ENCODE results near the gene SLC34A1. TPM values are rescaled to one million over a fixed set of nuclear protein-coding genes. Genes with fewer than 3 reads are reported as not detected.
A peak's percentile ranks its signal among the peaks of the same experiment; 100 is the strongest.
"Not testable (repeated sequence)": the region's sequence is repeated elsewhere in the genome, so short reads cannot be mapped to it uniquely, and the experiment has no call there.

The SLC34A1 gene
- total RNA-seq, 1 experiment from 2014 or later: not detected

DNA sequence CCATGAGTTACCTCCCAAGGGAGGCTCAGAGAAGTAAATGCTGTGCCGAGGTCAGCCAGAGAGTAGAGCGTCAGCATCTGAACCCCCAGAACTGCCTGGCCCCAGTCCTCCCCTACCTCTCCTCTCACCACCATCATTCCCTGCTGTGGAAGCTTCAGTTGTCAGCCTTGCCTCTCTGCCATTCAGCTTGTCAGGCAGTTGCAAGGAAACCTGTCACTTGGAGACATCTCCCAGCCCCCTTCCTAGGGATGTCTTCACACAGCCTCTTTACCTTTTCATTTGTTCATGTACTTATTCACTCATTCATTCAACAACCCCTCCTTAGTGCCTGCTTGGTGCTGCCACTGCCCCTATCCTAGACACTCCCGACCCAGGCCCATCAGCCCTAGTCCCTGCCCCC is 24.4 kb upstream of the SLC34A1 start:
- no peak overlapping the region for H3K4me3 ChIP-seq
- no peaks in the 10 kb centered on the region for H3K9me3 ChIP-seq (replicated peaks)
- H3K36me3 ChIP-seq: no peaks in the 10 kb centered on the region
- peaks cover 15% of the 10 kb centered on the region for H3K4me1 ChIP-seq (replicated peaks)
- peaks cover 12% of the 10 kb centered on the region; the same call in 1 of the 2 replicates for H3K27me3 ChIP-seq (replicated peaks)
- no peak overlapping the region for H3K27ac ChIP-seq
- no peak for DNase-seq (ENCODE audit: low read depth in 1 of 2, low spot score in 2 of 2)

DNA sequence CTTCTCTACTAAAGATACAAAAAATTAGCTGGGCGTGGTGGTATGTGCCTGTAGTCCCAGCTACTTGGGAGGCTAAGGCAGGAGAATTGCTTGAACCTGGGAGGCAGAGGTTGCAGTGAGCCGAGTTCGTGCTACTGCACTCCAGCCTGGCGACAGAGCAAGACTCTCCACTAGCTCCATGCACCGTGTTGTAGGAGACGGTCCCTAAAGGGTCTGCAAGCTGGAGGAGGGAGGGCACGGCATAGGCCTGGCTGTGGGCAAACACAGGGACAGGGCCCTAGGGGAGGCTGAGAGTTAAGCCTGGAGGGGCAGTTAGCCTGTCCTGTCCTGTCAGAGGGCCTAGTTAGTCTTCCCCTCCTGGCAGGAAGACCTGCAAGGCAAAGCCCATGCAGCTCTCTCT is 23.5 kb upstream of the SLC34A1 start:
- Histone ChIP-seq H3K4me1 (replicated peaks) (peaks cover 15% of the 10 kb centered on the region), H3K27me3 (replicated peaks) (peaks cover 12% of the 10 kb centered on the region; the same call in 1 of the 2 replicates)
- not testable (repeated sequence) for H3K36me3 ChIP-seq; H3K27ac ChIP-seq; H3K4me3 ChIP-seq; DNase-seq (ENCODE audit: low read depth in 1 of 2, low spot score in 2 of 2); H3K9me3 ChIP-seq (replicated peaks)

DNA sequence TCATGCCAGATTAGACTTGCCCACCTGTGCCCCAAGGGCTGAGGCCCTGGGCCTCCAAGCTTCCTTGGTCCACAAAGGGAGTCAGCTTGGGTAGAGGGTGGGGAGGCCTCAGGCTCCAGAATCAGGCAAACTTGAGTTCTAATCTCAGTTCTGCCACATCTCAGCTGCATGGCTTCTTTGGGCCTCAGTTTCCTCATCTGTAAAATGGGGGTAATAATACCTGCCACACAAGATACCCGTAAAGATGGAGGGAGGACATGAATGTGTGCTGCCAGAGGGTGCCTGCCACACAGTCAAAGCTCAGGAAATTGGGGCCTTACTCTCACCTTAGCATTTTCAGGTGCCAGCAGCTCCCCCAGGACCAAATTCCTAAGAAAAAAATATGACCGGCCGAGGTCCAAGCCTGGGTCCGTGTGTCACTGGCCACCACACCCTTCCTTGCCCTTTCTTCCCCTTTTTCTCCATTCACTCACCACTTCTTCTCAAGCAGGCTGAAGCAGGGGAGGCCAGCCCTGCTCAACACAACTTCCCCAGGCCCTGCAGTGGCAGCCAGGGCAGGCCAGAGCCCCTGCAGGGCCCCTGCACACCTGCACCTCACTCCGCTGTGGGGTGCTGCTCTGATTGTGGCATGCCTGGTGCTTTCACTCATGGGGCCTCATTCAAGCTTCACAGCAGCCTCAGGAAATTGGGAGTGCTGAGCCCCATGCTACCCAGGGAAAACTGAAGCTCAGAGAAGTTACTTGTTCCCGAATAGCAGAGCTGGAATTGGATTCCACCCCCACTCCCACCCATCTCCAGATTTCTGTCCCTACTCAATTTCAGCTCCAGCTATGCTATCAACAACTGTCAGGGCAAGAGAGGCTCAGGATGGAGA is 22.6 kb upstream of the SLC34A1 start:
- Histone ChIP-seq H3K4me3 (no peak overlapping the region), H3K36me3 (no peaks in the 10 kb centered on the region), H3K4me1 (replicated peaks) (peaks cover 15% of the 10 kb centered on the region), H3K9me3 (replicated peaks) (no peaks in the 10 kb centered on the region), H3K27me3 (replicated peaks) (peaks cover 12% of the 10 kb centered on the region; the same call in 1 of the 2 replicates), H3K27ac (no peak overlapping the region)
- DNase-seq (ENCODE audit: low read depth in 1 of 2, low spot score in 2 of 2): no peak

DNA sequence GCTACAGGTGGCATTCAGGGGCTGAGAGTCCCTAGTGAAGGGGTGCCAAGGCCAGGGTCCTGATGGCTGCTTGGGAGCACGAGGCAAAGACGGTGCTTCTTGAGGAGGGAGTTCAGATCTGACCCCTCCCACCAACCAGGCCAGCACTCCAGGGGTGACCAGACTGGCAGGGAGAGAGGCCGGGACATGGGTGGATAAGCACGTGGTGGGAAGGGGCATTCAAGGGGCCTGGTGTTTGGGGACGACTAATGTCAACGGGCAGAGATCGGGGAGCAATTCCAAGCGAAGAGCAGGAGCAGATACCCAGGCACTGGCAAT is 22.0 kb upstream of the SLC34A1 start:
- H3K36me3 ChIP-seq: no peaks in the 10 kb centered on the region
- no peak overlapping the region for H3K4me3 ChIP-seq
- H3K27me3 ChIP-seq (replicated peaks): peaks cover 12% of the 10 kb centered on the region
- DNase-seq (ENCODE audit: low read depth in 1 of 2, low spot score in 2 of 2): no peak
- H3K4me1 ChIP-seq (replicated peaks): peaks cover 15% of the 10 kb centered on the region
- no peaks in the 10 kb centered on the region for H3K9me3 ChIP-seq (replicated peaks)
- H3K27ac ChIP-seq: no peak overlapping the region

DNA sequence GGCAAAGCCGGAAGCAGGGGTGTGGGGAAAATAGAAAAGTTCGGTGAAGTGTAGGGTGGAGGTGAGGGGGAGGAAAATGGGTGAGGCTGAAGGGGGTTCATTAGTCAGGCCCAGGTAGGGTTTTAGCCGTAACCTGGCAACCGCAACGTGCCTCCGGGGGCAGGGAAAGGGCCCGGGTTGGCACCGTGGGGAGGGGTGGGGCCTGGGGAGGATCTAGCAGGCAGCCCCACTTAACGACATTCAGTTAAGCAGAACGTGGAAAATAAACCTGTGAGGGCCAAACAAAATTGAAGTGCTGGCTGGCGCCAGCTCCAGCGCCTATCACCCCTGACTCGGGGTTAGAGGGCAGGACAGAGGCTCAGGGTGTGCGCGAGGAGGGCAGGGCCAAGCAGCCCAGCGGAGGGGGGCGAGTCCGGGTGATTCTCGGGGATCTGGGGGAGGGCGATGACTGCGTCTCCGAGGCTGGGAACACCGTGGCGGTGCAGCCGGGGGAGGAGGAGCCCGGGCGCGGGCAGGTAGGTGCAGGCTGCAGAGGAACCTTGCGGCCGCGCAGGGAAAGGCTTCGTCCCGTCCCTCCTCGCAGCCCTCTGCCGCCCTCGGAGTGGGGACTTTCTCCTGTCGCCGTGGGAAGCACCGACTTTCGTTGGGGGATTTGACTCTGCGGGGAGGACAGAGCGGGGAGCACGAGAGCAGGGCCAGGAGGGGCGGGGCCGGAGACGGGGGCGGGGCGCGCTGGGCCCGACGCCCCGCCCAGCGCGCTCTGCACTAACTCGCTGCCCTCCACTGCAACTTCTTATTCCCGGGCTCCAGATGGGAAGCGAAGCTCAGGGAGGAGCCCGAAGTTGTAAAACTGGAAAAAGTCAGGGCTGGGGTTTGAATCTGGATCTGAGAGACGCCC is 21.4 kb upstream of the SLC34A1 start:
- no peak overlapping the region for H3K4me3 ChIP-seq
- peaks cover 14% of the 10 kb centered on the region for H3K27me3 ChIP-seq (replicated peaks)
- no peaks in the 10 kb centered on the region for H3K9me3 ChIP-seq (replicated peaks)
- peaks cover 11% of the 10 kb centered on the region for H3K4me1 ChIP-seq (replicated peaks)
- no peak for DNase-seq (ENCODE audit: low read depth in 1 of 2, low spot score in 2 of 2)
- no peak overlapping the region for H3K27ac ChIP-seq
- H3K36me3 ChIP-seq: no peaks in the 10 kb centered on the region

DNA sequence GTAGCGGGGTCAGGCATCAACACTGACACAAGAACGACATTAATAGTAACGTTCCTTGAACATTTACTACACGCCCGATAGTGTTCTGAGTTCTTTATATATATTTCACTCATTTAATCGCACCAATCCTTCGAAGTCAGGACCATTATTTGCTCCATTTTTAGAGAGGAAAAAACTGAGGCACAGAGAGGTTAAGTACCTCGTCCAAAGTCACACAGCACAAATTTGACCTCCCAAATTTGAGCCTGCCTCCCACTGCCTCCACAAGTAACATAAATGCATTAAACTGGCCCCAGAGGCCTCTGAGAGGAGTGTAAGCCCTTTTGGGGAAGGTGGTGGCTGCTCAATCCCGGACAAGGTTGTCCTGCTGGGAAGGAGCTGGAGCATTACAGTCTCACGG is 20.7 kb upstream of the SLC34A1 start:
- 0 out of 2 replicates have a peak, but pooled peaks cover 3% of the 10 kb centered on the region for H3K9me3 ChIP-seq (replicated peaks)
- H3K4me3 ChIP-seq: no peak overlapping the region
- peaks cover 6% of the 10 kb centered on the region for H3K4me1 ChIP-seq (replicated peaks)
- no peak for DNase-seq (ENCODE audit: low read depth in 1 of 2, low spot score in 2 of 2)
- H3K36me3 ChIP-seq: no peaks in the 10 kb centered on the region
- H3K27me3 ChIP-seq (replicated peaks): peaks cover 18% of the 10 kb centered on the region
- no peak overlapping the region for H3K27ac ChIP-seq

DNA sequence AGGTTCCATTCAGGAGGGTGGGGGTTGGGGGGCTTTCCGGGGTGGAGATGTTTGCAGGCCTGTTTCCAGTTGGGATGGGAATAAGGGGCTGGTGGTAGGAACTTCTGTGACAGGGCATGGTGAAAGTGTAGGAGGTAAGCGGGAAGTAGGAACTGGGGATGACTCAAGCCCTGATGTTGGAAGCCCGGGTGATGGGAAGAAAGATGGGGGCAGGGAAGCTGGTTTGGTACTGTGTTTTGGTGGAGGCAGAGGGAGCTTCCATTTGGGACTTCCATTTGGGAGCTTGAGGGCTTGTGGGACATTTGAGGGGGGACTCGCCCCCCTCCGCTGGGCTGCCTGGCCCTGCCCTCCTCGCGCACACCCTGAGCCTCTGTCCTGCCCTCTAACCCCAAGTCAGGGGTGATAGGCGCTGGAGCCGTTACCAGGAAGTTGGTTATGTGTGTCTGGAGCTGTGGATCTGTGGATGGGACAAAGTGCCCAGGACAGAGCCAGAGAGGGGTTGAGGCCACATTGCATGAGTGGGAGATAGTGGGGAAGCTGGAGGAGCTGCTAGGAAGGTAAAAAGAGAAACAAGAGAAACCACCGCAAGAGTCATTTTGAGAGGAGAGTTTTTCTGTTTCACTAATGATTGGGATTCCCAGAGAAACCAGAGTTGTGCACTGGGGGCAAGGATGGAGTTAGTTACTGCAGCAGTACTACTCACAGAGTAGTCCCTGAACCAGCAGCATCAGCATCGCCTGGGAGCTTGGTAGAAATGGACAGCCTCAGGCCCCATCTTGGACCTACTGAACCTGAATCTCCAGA is 19.9 kb upstream of the SLC34A1 start:
- Histone ChIP-seq H3K27ac (no peak overlapping the region), H3K4me3 (no peak overlapping the region), H3K27me3 (replicated peaks) (peaks cover 18% of the 10 kb centered on the region), H3K4me1 (replicated peaks) (peaks cover 6% of the 10 kb centered on the region), H3K36me3 (no peaks in the 10 kb centered on the region), H3K9me3 (replicated peaks) (0 out of 2 replicates have a peak, but pooled peaks cover 3% of the 10 kb centered on the region)
- no peak for DNase-seq (ENCODE audit: low read depth in 1 of 2, low spot score in 2 of 2)

DNA sequence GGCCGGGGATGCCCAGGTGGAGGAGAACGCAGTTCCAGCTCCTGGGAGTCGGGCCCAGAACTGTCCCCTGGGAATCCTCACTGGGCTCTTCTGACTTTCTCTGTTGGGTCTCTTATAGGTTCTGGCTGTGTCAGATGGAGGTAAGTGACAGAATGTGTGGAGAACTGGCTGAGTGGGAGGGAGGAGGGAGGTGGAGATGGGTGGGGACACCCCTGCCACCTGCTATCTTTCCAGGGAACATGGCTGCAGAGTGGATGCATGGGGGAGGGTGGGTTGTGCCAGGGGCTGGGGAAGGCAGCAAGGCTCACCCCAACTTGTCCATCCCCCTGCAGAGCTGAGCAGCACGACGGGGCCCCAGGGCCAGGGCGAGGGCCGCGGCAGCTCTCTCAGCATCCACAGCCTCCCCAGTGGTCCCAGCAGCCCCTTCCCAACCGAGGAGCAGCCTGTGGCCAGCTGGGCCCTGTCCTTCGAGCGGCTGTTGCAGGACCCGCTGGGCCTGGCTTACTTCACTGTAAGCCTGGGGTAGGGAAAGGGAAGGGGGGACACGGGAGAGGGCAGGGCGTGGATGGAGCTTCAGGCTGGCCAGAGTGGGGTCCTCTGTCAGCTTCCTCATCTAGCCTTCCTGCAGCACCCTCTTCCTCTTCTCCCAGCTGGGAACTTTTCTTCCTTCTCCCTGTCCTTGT is 18.2 kb upstream of the SLC34A1 start:
- DNase-seq (ENCODE audit: low read depth in 1 of 2, low spot score in 2 of 2): no peak
- H3K4me3 ChIP-seq: no peak overlapping the region
- H3K9me3 ChIP-seq (replicated peaks): 0 out of 2 replicates have a peak, but pooled peaks cover 3% of the 10 kb centered on the region
- H3K27ac ChIP-seq: no peak overlapping the region
- H3K4me1 ChIP-seq (replicated peaks): peaks cover 7% of the 10 kb centered on the region
- peaks cover 18% of the 10 kb centered on the region for H3K27me3 ChIP-seq (replicated peaks)
- H3K36me3 ChIP-seq: no peaks in the 10 kb centered on the region

DNA sequence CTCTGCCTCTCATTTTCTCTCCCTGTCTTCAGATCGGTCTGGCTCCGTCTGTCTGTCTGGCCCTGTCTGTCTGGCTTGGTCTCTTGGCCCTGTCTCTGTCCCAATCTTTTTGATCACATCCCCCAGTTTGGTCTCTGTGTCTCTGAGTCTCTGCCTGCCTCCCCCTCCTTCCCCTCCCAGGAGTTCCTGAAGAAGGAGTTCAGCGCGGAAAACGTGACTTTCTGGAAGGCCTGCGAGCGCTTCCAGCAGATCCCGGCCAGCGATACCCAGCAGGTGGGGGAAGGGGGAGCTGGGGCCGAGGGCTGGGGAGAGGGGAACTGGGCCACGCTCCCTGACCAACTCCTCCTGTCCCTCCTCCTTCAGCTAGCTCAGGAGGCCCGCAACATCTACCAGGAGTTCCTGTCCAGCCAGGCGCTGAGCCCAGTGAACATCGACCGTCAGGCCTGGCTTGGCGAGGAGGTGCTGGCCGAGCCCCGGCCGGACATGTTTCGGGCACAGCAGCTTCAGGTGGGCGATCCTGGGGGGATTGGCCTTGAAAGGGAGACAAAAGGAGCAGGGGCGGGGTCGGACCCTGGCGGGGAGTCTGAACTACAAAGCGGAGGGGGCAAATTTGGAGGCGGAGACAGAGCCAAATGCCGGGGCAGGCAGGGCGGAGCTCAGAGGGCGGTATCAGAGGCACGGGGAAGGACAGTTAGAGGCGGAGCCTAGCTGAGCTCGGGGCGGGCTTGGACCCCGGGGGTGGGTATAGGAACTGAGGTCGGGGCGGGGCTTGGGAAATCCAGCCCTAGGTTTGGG is 17.5 kb upstream of the SLC34A1 start:
- peak in 1 of 2 experiments; percentile 63 for DNase-seq (ENCODE audit: low read depth in 1 of 2, low spot score in 2 of 2)
- Histone ChIP-seq H3K36me3 (no peaks in the 10 kb centered on the region), H3K9me3 (replicated peaks) (0 out of 2 replicates have a peak, but pooled peaks cover 3% of the 10 kb centered on the region), H3K4me3 (no peak overlapping the region), H3K4me1 (replicated peaks) (peaks cover 11% of the 10 kb centered on the region), H3K27ac (no peak overlapping the region), H3K27me3 (replicated peaks) (peaks cover 15% of the 10 kb centered on the region)

DNA sequence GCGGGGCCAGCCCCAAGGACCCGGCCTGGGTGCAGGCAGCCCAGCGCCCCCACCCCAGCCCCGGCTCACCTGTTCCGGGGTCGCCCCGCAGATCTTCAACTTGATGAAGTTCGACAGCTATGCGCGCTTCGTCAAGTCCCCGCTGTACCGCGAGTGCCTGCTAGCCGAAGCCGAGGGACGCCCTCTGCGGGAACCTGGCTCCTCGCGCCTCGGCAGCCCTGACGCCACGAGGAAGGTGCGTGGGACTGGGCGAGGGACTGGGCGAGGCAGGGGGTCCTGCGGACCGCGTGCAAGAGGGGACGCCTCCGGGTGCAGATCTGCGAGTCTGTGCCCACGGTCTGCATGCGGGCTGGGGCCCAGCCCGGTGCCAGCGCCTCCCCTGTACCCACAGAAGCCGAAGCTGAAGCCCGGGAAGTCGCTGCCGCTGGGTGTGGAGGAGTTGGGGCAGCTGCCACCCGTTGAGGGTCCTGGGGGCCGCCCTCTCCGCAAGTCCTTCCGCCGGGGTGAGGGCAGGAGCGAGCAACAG is 16.8 kb upstream of the SLC34A1 start:
- H3K4me3 ChIP-seq: no peak overlapping the region
- 0 out of 2 replicates have a peak, but pooled peaks cover 3% of the 10 kb centered on the region for H3K9me3 ChIP-seq (replicated peaks)
- H3K36me3 ChIP-seq: no peaks in the 10 kb centered on the region
- peaks cover 15% of the 10 kb centered on the region for H3K27me3 ChIP-seq (replicated peaks)
- no peak for DNase-seq (ENCODE audit: low read depth in 1 of 2, low spot score in 2 of 2)
- H3K4me1 ChIP-seq (replicated peaks): peaks cover 11% of the 10 kb centered on the region
- H3K27ac ChIP-seq: no peak overlapping the region

DNA sequence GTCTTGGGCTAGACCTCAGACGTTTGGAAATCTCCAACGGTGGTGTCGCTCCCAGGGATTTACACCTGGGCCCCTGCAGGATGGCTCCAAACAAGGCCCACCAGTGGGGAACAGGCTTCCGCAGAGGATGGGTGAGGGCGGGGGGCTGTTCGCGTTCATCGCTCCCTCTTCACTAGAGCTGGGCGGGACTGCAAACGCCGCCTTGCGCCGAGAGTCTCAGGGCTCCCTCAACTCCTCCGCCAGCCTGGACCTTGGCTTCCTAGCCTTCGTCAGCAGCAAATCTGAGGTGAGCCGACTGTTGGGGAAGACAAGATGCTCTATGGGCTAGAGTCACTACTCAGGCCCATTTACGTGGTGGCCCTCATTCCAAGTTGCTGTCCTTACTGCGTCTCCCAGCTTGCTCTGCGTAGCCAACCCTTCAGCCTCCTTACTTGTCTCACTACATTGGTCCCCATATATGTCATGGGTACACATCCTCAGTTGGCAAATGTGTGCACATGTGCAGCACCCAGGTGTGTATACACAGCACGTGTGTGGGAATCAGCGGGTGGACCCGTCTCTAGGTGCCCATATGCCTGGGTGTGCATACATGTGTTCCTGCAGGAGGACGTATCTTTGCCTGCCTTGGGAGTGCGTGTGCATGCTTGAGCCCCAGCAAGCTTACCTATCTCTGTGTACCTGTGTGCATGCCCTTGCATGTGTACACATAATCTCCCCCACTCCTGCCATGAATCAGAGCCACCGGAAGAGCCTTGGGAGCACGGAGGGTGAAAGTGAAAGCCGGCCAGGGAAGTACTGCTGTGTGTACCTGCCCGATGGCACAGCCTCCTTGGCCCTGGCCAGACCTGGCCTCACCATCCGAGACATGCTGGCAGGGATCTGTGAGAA is 16.0 kb upstream of the SLC34A1 start:
- no peak overlapping the region for H3K27ac ChIP-seq
- H3K36me3 ChIP-seq: no peaks in the 10 kb centered on the region
- 0 out of 2 replicates have a peak, but pooled peaks cover 3% of the 10 kb centered on the region for H3K9me3 ChIP-seq (replicated peaks)
- no peak for DNase-seq (ENCODE audit: low read depth in 1 of 2, low spot score in 2 of 2)
- H3K4me1 ChIP-seq (replicated peaks): peaks cover 6% of the 10 kb centered on the region
- H3K27me3 ChIP-seq (replicated peaks): peaks cover 11% of the 10 kb centered on the region
- no peak overlapping the region for H3K4me3 ChIP-seq

All from SJSA1 (cell line).